ENCODE measurements around the gene OVOL3.

DNA sequence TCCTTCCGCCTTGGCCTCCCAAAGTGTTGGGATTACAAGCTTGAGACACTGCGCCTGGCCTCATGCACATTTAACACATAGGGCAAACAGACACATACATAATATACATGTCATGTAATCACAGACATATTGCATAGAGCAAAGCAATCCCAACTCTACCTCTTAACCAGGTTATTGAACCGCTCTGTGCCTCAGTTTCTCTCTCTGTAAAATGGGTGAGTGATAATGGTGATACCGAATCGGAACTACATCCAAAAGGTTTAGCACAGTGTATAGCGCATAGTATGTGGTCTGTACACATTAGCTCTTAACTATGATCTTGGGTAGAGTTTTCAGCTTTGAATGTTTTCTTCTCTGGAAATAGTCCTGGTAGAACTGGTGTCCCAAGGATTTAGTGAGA is 33.7 kb downstream of the OVOL3 start:
- no peak for TF ChIP-seq SPI1 (IDR thresholded peaks at IDR 0.05; ENCODE audit: low read depth, low read length)
- TF ChIP-seq POLR2AphosphoS5 (IDR thresholded peaks at IDR 0.05; ENCODE audit: low read depth, low read length), result no peak

Measured in GM12891 (cell line).